B cell (primary cell): ENCODE results near the gene GNG7. TPM values are rescaled to one million over a fixed set of nuclear protein-coding genes. Genes with fewer than 3 reads are reported as not detected.

Source experiments
- ATAC-seq: fragments of 200-7000 bp; cut with Tn5 transposase; one replicate; pipeline ENCODE4 v1.10.0; 2021; ENCODE audit warnings: low read depth, mild to moderate bottlenecking, moderate number of reproducible peaks, moderate library complexity
- CTCF ChIA-PET: fragments of 350-600 bp; sonication (Branson Sonifier 250); formaldehyde crosslinking; loops from one replicate; lab custom pipeline; 2021; ENCODE audit warnings: antibody characterized with exemption, inconsistent platforms; lab: Charles Lee
- POLR2A ChIA-PET: fragments of 350-600 bp; sonication (Branson Sonifier 250); formaldehyde crosslinking; loops from one replicate; lab custom pipeline; 2021; ENCODE audit warnings: antibody characterized with exemption; lab: Charles Lee
- DNase-seq: peaks from one replicate; pipeline ENCODE4 v3.0.0; 2013
- H2AFZ ChIP-seq: 2 replicates; pipeline ENCODE4 v1.6.1; 2012; ENCODE audit warnings: mild to moderate bottlenecking, low read depth, low read length; ENCODE audit not compliant: insufficient read depth, poor library complexity, severe bottlenecking
- H3K27ac ChIP-seq, 2 donors: 1 replicate in 1 of 2; 2 replicates in 1 of 2; pipeline ENCODE4 v1.5.1; 2012 to 2013; ENCODE audit warnings: low read length in 2 of 2, mild to moderate bottlenecking in 2 of 2, moderate library complexity in 1 of 2
- H3K27me3 ChIP-seq, 4 experiments: fragments of 200-600 bp in 1 of 4; sonication (generic) in 1 of 4; replicated peaks in 1 of 4; 1 replicate in 2 of 4; 2 replicates in 2 of 4; pipeline versions ENCODE4 v1.6.1 to v1.7.0; 2013 to 2016; ENCODE audit warnings: low read length in 3 of 4, mild to moderate bottlenecking in 2 of 4, mixed read lengths in 1 of 4, moderate library complexity in 1 of 4; ENCODE audit not compliant: insufficient read depth in 4 of 4, control insufficient read depth in 3 of 4; ENCODE audit errors: control extremely low read depth in 1 of 4
- H3K36me3 ChIP-seq, 2 experiments: replicated peaks in 1 of 2; 1 replicate in 1 of 2; 2 replicates in 1 of 2; pipeline versions ENCODE4 v1.6.1 to v1.7.1; 2013; ENCODE audit warnings: low read length in 1 of 2; ENCODE audit not compliant: insufficient read depth in 2 of 2, control insufficient read depth in 1 of 2; ENCODE audit errors: control extremely low read depth in 1 of 2, extremely low read depth in 1 of 2
- H3K4me1 ChIP-seq, 2 donors: fragments of 200-600 bp in 1 of 2; sonication (generic) in 1 of 2; 1 replicate in 1 of 2; 2 replicates in 1 of 2; pipeline versions ENCODE4 v1.5.1 to v1.6.1; 2013 to 2017; ENCODE audit warnings: low read length in 2 of 2; ENCODE audit not compliant: control insufficient read depth in 2 of 2, insufficient read depth in 2 of 2
- H3K4me2 ChIP-seq: replicated peaks from 2 replicates; pipeline ENCODE3; 2012; ENCODE audit warnings: mild to moderate bottlenecking, low read depth, low read length; ENCODE audit not compliant: poor library complexity, severe bottlenecking
- H3K4me3 ChIP-seq, 5 experiments: fragments of 200-600 bp in 1 of 5; sonication (generic) in 1 of 5; 1 replicate in 3 of 5; 2 replicates in 2 of 5; pipeline versions ENCODE4 v1.5.1 to v1.7.0; 2011 to 2016; ENCODE audit warnings: low read length in 4 of 5, mild to moderate bottlenecking in 4 of 5, low read depth in 2 of 5, control low read depth in 1 of 5, moderate library complexity in 1 of 5; ENCODE audit not compliant: insufficient read depth in 1 of 5; ENCODE audit errors: control extremely low read depth in 1 of 5, extremely low read depth in 1 of 5
- H3K79me2 ChIP-seq: fragments of 200-600 bp; sonication (generic); one replicate; pipeline ENCODE4 v1.6.0; 2016; ENCODE audit warnings: low read length; ENCODE audit not compliant: control insufficient read depth, insufficient read depth
- H3K9ac ChIP-seq: fragments of 200-600 bp; sonication (generic); 2 replicates; pipeline ENCODE4 v1.6.1; 2017; ENCODE audit warnings: mild to moderate bottlenecking, low read length, moderate library complexity
- H3K9me3 ChIP-seq, 3 donors: one replicate each; pipeline versions ENCODE4 v1.6.1 to v1.7.1; 2013; ENCODE audit warnings: low read length in 2 of 3; ENCODE audit not compliant: control insufficient read depth in 2 of 3, insufficient read depth in 1 of 3; ENCODE audit errors: control extremely low read depth in 1 of 3
- H4K20me1 ChIP-seq: 2 replicates; pipeline ENCODE4 v1.6.0; 2012; ENCODE audit warnings: mild to moderate bottlenecking, low read length; ENCODE audit not compliant: insufficient read depth, control insufficient read depth, poor library complexity, severe bottlenecking
- H3K27ac Mint-ChIP-seq: one replicate; pipeline ENCODE4 v1.8.0; 2021; ENCODE audit warnings: mixed read lengths
- H3K27me3 Mint-ChIP-seq: one replicate; pipeline ENCODE4 v1.8.0; 2021; ENCODE audit warnings: mixed read lengths
- H3K4me1 Mint-ChIP-seq: one replicate; pipeline ENCODE4 v1.8.0; 2021; ENCODE audit warnings: mixed read lengths
- H3K4me3 Mint-ChIP-seq: one replicate; pipeline ENCODE4 v1.8.0; 2021; ENCODE audit warnings: mixed read lengths
- H3K9me3 Mint-ChIP-seq: one replicate; pipeline ENCODE4 v1.8.0; 2022; ENCODE audit warnings: mixed read lengths; ENCODE audit not compliant: insufficient read depth
- EZH2 ChIP-seq: IDR thresholded peaks from 2 replicates; pipeline ENCODE4 v1.6.1; 2012; ENCODE audit warnings: borderline replicate concordance, low read depth, mild to moderate bottlenecking, moderate library complexity, low read length; ENCODE audit not compliant: insufficient read depth, poor library complexity, severe bottlenecking
- WGBS: methylation state at CpG from one replicate; pipeline ENCODE4 v1.1.5; 2013; ENCODE audit warnings: missing lambda C conversion rate; ENCODE audit not compliant: insufficient coverage; 5-methylcytosine and 5-hydroxymethylcytosine counted together
- intact Hi-C: fragments of 100-400 bp; cut with micrococcal nuclease; formaldehyde crosslinking; loops from one replicate; pipeline ENCODE4 v1.10.0; 2022
- polyA plus RNA-seq: library from polyadenylated mRNA; depleted of rRNA; stranded (reverse); fragments of >200 nt; gene quantifications from 2 replicates; pipeline ENCODE4 v1.2.3, GENCODE V29; 2012
- total RNA-seq, 2 donors: library from RNA; stranded (reverse); fragments of 120-200 nt in 1 of 2; gene quantifications; 1 replicate in 1 of 2; 2 replicates in 1 of 2; pipeline versions ENCODE4 v1.2.3 to v1.2.4, GENCODE V29; 2013 to 2022
- TF ChIP-seq, protein P1 (sequence below): fragments of 200-600 bp; IDR thresholded peaks from one replicate; pipeline ENCODE4 v1.8.0; 2022; ENCODE audit warnings: antibody characterized with exemption, mild to moderate bottlenecking

GNG7 gene
- total and polyA plus RNA-seq, 2 donors (not counting 1 experiment from before 2014, with no cell fraction given) = 76.3 to 153 TPM

- H3K4me3 ChIP-seq = no peak overlapping the region
- H3K27ac ChIP-seq = no peak overlapping the region
- ChIA-PET POLR2A (interaction anchor here (0.5 to 4.5 kb wide), 13 partner anchors 9 to 592 kb away, joined by 3 to 46 read pairs (median 5); partner anchors contain the start of gene GADD45B), CTCF (interaction anchor here (0.6 to 25.1 kb wide), 36 partner anchors 8 to 481 kb away, joined by 3 to 593 read pairs (median 4); partner anchors contain the start of genes GADD45B, LMNB2, SLC39A3 and THOP1)
- intact Hi-C loops = loop anchor here (1.0 kb wide), 2 partner anchors 26 to 163 kb away; no protein-coding TSS in a partner anchor
- peaks cover 52 to 74% of the 10 kb centered on the region in 2 donors for H3K4me1 ChIP-seq
- peak overlapping the region; percentile 8 for H3K9ac ChIP-seq
- WGBS = 27% methylated on average over 31 of the region's 37 CpGs
- H2AFZ ChIP-seq = no peak overlapping the region
- H4K20me1 ChIP-seq = peaks cover 89% of the 10 kb centered on the region
- peak; percentile 85 for DNase-seq
- no peaks in the 10 kb centered on the region for H3K27me3 ChIP-seq
- no peak for TF ChIP-seq EZH2
- TF ChIP-seq, protein P1, sequence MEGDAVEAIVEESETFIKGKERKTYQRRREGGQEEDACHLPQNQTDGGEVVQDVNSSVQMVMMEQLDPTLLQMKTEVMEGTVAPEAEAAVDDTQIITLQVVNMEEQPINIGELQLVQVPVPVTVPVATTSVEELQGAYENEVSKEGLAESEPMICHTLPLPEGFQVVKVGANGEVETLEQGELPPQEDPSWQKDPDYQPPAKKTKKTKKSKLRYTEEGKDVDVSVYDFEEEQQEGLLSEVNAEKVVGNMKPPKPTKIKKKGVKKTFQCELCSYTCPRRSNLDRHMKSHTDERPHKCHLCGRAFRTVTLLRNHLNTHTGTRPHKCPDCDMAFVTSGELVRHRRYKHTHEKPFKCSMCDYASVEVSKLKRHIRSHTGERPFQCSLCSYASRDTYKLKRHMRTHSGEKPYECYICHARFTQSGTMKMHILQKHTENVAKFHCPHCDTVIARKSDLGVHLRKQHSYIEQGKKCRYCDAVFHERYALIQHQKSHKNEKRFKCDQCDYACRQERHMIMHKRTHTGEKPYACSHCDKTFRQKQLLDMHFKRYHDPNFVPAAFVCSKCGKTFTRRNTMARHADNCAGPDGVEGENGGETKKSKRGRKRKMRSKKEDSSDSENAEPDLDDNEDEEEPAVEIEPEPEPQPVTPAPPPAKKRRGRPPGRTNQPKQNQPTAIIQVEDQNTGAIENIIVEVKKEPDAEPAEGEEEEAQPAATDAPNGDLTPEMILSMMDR = peak; percentile 71
- peaks cover 93% of the 10 kb centered on the region for H3K79me2 ChIP-seq
- Mint-ChIP-seq H3K4me3 (peak overlapping the region; percentile 47), H3K27me3 (no peaks in the 10 kb centered on the region), H3K9me3 (no peaks in the 10 kb centered on the region), H3K4me1 (peaks cover 81% of the 10 kb centered on the region), H3K27ac (peak overlapping the region; percentile 74)
- peak overlapping the region; percentile 67 for H3K4me2 ChIP-seq
- peaks cover 0 to 16% of the 10 kb centered on the region in 2 experiments for H3K36me3 ChIP-seq
- ATAC-seq = peak; percentile 74
- peaks cover 0 to 9% (median 0%) of the 10 kb centered on the region in 3 donors for H3K9me3 ChIP-seq
Measured at GRCh38 chr19:2636897-2637683, 65.4 kb downstream of the GNG7 start.
